HCT116 (cell line): ENCODE measurements around the gene GLI3. TPM values are rescaled to one million over a fixed set of nuclear protein-coding genes. Genes with fewer than 3 reads are reported as not detected.

Source experiments
- ATAC-seq: fragments of 200-7000 bp; cut with Tn5 transposase; 2 replicates; pipeline ENCODE4 v1.9.1; 2020; ENCODE audit warnings: mild to moderate bottlenecking, moderate library complexity
- BruUV-seq: library from RNA; stranded (reverse); fragments of 400-500 nt; replicated peaks from 2 replicates; lab custom pipeline; 2021; lab: Mats Ljungman, UMichigan
- CTCF ChIA-PET: fragments of 300-600 bp; sonication (Branson Sonifier 250); formaldehyde crosslinking; loops from one replicate; lab custom pipeline; 2021; ENCODE audit warnings: antibody characterized with exemption; lab: Charles Lee
- POLR2A ChIA-PET: fragments of 300-600, 350-600 bp; sonication (Branson Sonifier 250); formaldehyde crosslinking; loops from one replicate; lab custom pipeline; 2021; ENCODE audit warnings: antibody characterized with exemption; lab: Charles Lee
- RAD21 ChIA-PET, 2 experiments: fragments of 300-600 bp; sonication (Branson Sonifier 250); formaldehyde crosslinking; loops; one replicate each; lab custom pipeline; 2023; ENCODE audit warnings: low total read pairs in 2 of 2; ENCODE audit not compliant: uncharacterized antibody in 2 of 2, unreplicated experiment in 2 of 2, low non-redundant PET in 1 of 2; lab: Charles Lee
- DNase-seq: peaks from one replicate; pipeline ENCODE4 v3.0.0-alpha.2; 2010; ENCODE audit warnings: low read depth, low spot score
- H2AFZ ChIP-seq: fragments of 200-600 bp; shearing (Covaris generic), sonication (generic); 2 replicates; pipeline ENCODE4 v1.6.1; 2017; ENCODE audit warnings: low read depth, mixed run types, mixed read lengths, antibody characterized with exemption, low read length; ENCODE audit not compliant: poor library complexity, severe bottlenecking
- H3K27ac ChIP-seq: 2 replicates; pipeline ENCODE4 v1.5.1; 2012; ENCODE audit warnings: low read depth, low read length
- H3K27me3 ChIP-seq: fragments of 200-600 bp; sonication (generic); 2 replicates; pipeline ENCODE4 v1.6.1; 2016; ENCODE audit warnings: mixed run types, low read length, mixed read lengths; ENCODE audit not compliant: insufficient read depth
- H3K36me3 ChIP-seq, 2 experiments: fragments of 200-500 bp in 1 of 2; fragments of 200-600 bp in 1 of 2; sonication (Bioruptor generic) in 1 of 2; sonication (generic) in 1 of 2; 2 replicates each; pipeline versions ENCODE4 v1.5.1 to v1.6.1; 2014 to 2016; ENCODE audit warnings: low read length in 2 of 2, inconsistent platforms in 1 of 2, mixed read lengths in 1 of 2, mixed run types in 1 of 2; ENCODE audit not compliant: insufficient read depth in 2 of 2, control insufficient read depth in 1 of 2
- H3K4me1 ChIP-seq, 2 experiments: fragments of 200-600 bp in 1 of 2; sonication (generic) in 1 of 2; 2 replicates each; pipeline versions ENCODE4 v1.5.1 to v1.6.1; 2012 to 2017; ENCODE audit warnings: low read length in 2 of 2, inconsistent platforms in 1 of 2, mild to moderate bottlenecking in 1 of 2, mixed read lengths in 1 of 2, mixed run types in 1 of 2, moderate library complexity in 1 of 2; ENCODE audit not compliant: insufficient read depth in 2 of 2, control insufficient read depth in 1 of 2
- H3K4me2 ChIP-seq: fragments of 200-600 bp; sonication (generic); 2 replicates; pipeline ENCODE4 v1.6.1; 2017; ENCODE audit warnings: mixed run types, low read length, mixed read lengths
- H3K4me3 ChIP-seq, 2 experiments: fragments of 200-600 bp in 1 of 2; sonication (generic) in 1 of 2; replicated peaks in 1 of 2; 2 replicates each; pipeline ENCODE4 v1.5.1; 2011 to 2016; ENCODE audit warnings: low read length in 2 of 2, control low read depth in 1 of 2, low read depth in 1 of 2, mild to moderate bottlenecking in 1 of 2, mixed read lengths in 1 of 2, mixed run types in 1 of 2
- H3K79me2 ChIP-seq: fragments of 200-600 bp; sonication (generic); 2 replicates; pipeline ENCODE4 v1.6.1; 2017; ENCODE audit warnings: mild to moderate bottlenecking, mixed run types, low read length, moderate library complexity, mixed read lengths; ENCODE audit not compliant: insufficient read depth
- H3K9ac ChIP-seq: fragments of 200-600 bp; sonication (generic); 2 replicates; pipeline ENCODE4 v1.6.1; 2016; ENCODE audit warnings: low read length, mixed read lengths
- H3K9me2 ChIP-seq: fragments of 200-600 bp; sonication (generic), shearing (Covaris generic); 2 replicates; pipeline ENCODE4 v1.6.1; 2017; ENCODE audit warnings: mixed run types, mild to moderate bottlenecking, moderate library complexity; ENCODE audit not compliant: insufficient read depth
- H3K9me3 ChIP-seq, 2 experiments: fragments of 200-500 bp in 1 of 2; fragments of 200-600 bp in 1 of 2; sonication (Bioruptor generic) in 1 of 2; sonication (generic) in 1 of 2; 2 replicates each; pipeline ENCODE4 v1.6.1; 2014 to 2017; ENCODE audit warnings: low read length in 2 of 2, mixed read lengths in 2 of 2, inconsistent platforms in 1 of 2, low read depth in 1 of 2, mild to moderate bottlenecking in 1 of 2, mixed run types in 1 of 2, moderate library complexity in 1 of 2; ENCODE audit not compliant: control insufficient read depth in 1 of 2, insufficient read depth in 1 of 2
- H4K20me1 ChIP-seq: fragments of 200-600 bp; sonication (generic), shearing (Covaris generic); 2 replicates; pipeline ENCODE4 v1.6.1; 2017; ENCODE audit warnings: mixed run types, mild to moderate bottlenecking, moderate library complexity; ENCODE audit not compliant: insufficient read depth
- CBX3 ChIP-seq: IDR thresholded peaks from 2 replicates; pipeline ENCODE4 v1.6.1; 2012; ENCODE audit warnings: low read depth
- SRF ChIP-seq: IDR thresholded peaks from 2 replicates; pipeline ENCODE4 v1.6.1; 2012; ENCODE audit warnings: low read depth
- ZFX ChIP-seq: fragments of 450-650 bp; IDR thresholded peaks from 2 replicates; pipeline ENCODE4 v1.6.1; 2017
- intact Hi-C: fragments of 100-400 bp; cut with micrococcal nuclease; formaldehyde crosslinking; loops from 2 replicates; pipeline ENCODE4 v1.10.0; 2022
- total RNA-seq: library from RNA; stranded (reverse); gene quantifications from one replicate; pipeline ENCODE4 v1.2.1, GENCODE V29; 2021; ENCODE audit not compliant: unreplicated experiment
- TF ChIP-seq, protein P1 (sequence below), 3 experiments: fragments of 200-600 bp in 1 of 3; sonication (generic) in 1 of 3; IDR thresholded peaks in 2 of 3; conservative IDR thresholded peaks in 1 of 3; 2 replicates each; pipeline ENCODE4 v1.5.1; 2012 to 2017; ENCODE audit warnings: low read depth in 2 of 3, low read length in 2 of 3, antibody characterized with exemption in 1 of 3, borderline replicate concordance in 1 of 3, control low read depth in 1 of 3, mild to moderate bottlenecking in 1 of 3, mixed read lengths in 1 of 3, mixed run types in 1 of 3, moderate library complexity in 1 of 3; ENCODE audit not compliant: insufficient read depth in 1 of 3

Gene GLI3
- total RNA-seq, 1 experiment from 2014 or later: 0.07 TPM

- intact Hi-C loops: no loop called here
- Histone ChIP-seq H3K4me1 (no peaks in the 10 kb centered on the region), H2AFZ (no peak overlapping the region), H3K9me2 (no peaks in the 10 kb centered on the region), H3K79me2 (no peaks in the 10 kb centered on the region), H3K36me3 (no peaks in the 10 kb centered on the region), H3K4me2 (no peak overlapping the region), H3K27me3 (no peaks in the 10 kb centered on the region), H3K27ac (no peak overlapping the region)
- ChIA-PET POLR2A (no interaction called here), CTCF (no interaction called here)
- DNase-seq: no peak
- no peak for ATAC-seq
- no TSS peak for BruUV-seq
- TF ChIP-seq CBX3 (no peak), SRF (no peak), ZFX (no peak)
- TF ChIP-seq, all 23 proteins: peak for 0
- Histone ChIP-seq H3K9me3 (no peaks in the 10 kb centered on the region), H3K9ac (no peak overlapping the region), H3K4me3 (no peak overlapping the region), H4K20me1 (no peaks in the 10 kb centered on the region)
- RAD21 ChIA-PET: no interaction called here
These were observed 111.7 kb downstream of the GLI3 start for GRCh38 chr7:42125321-42125720.

DNA sequence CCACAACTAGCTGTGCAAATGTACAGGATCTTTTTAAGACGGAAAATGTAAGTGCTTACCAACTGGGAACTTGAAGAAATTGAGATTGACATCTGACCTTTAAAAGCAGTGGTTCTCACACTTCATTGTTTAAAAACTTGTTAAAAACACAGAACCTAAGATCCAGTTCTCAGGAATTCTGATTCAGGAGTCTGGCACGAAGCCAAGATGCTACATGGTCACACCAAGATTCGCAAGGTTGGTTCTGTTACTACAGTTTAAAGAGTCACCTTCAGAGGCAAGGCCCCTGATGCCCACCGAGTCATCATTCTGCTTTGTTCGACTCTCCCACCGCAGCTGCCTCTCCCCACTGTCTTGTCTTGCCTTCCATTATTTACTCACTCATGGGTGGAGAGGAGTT lies 113.3 kb downstream of the GLI3 start:
- Histone ChIP-seq H2AFZ (no peak overlapping the region), H3K4me3 (no peak overlapping the region), H3K9me2 (no peaks in the 10 kb centered on the region), H3K4me1 (no peaks in the 10 kb centered on the region), H3K27me3 (no peaks in the 10 kb centered on the region), H3K36me3 (no peaks in the 10 kb centered on the region)
- no peak for ATAC-seq
- DNase-seq: no peak
- CTCF ChIA-PET: no interaction called here
- TF ChIP-seq, protein P1, sequence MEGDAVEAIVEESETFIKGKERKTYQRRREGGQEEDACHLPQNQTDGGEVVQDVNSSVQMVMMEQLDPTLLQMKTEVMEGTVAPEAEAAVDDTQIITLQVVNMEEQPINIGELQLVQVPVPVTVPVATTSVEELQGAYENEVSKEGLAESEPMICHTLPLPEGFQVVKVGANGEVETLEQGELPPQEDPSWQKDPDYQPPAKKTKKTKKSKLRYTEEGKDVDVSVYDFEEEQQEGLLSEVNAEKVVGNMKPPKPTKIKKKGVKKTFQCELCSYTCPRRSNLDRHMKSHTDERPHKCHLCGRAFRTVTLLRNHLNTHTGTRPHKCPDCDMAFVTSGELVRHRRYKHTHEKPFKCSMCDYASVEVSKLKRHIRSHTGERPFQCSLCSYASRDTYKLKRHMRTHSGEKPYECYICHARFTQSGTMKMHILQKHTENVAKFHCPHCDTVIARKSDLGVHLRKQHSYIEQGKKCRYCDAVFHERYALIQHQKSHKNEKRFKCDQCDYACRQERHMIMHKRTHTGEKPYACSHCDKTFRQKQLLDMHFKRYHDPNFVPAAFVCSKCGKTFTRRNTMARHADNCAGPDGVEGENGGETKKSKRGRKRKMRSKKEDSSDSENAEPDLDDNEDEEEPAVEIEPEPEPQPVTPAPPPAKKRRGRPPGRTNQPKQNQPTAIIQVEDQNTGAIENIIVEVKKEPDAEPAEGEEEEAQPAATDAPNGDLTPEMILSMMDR (IDR thresholded peaks at IDR 0.05 in 2 of 3, conservative IDR thresholded peaks at IDR 0.05 in 1 of 3; ENCODE audit: borderline replicate concordance in 1 of 3, insufficient read depth in 1 of 3, low read depth in 2 of 3, low read length in 2 of 3): no peak
- TF ChIP-seq, all 23 proteins: peak for 0
- no peak overlapping the region for H3K4me2 ChIP-seq
- POLR2A ChIA-PET: no interaction called here
- no peaks in the 10 kb centered on the region for H3K79me2 ChIP-seq
- H3K27ac ChIP-seq: no peak overlapping the region
- RAD21 ChIA-PET: no interaction called here
- no peaks in the 10 kb centered on the region for H4K20me1 ChIP-seq
- BruUV-seq: no TSS peak
- no peak overlapping the region for H3K9ac ChIP-seq
- H3K9me3 ChIP-seq: no peaks in the 10 kb centered on the region
- intact Hi-C loops: no loop called here
